H1 (cell line): ENCODE results near the gene MTERF2. TPM values are rescaled to one million over a fixed set of nuclear protein-coding genes. Genes with fewer than 3 reads are reported as not detected.

Experiments
- NANOG ChIP-seq: IDR thresholded peaks from 2 replicates; pipeline ENCODE4 v1.6.1; 2011; ENCODE audit warnings: low read length, low read depth, mild to moderate bottlenecking, inconsistent platforms; ENCODE audit not compliant: insufficient read depth, poor library complexity, severe bottlenecking
- RFX5 ChIP-seq: IDR thresholded peaks from 2 replicates; pipeline ENCODE4 v1.6.1; 2011; ENCODE audit warnings: low read depth, low read length, improper control_type of control experiment, borderline replicate concordance
- polyA plus RNA-seq, 7 experiments: library from polyadenylated mRNA; depleted of rRNA in 3 of 7; stranded (reverse) in 5 of 7; unstranded in 2 of 7; fragments of >200 nt in 5 of 7; fragments of 200-250 nt in 2 of 7; gene quantifications; 1 replicate in 5 of 7; 2 replicates in 1 of 7; 4 replicates in 1 of 7; pipeline versions ENCODE4 v1.2.1 to v1.2.3, GENCODE V29; 2011 to 2013; ENCODE audit warnings: missing spikeins in 2 of 7, mixed read lengths in 2 of 7
- total RNA-seq: library from RNA; stranded (reverse); fragmentation: NEBNext Ultra II Directional; extraction: Animal tissue kit (Norgen Biotek cat#: 25700); gene quantifications from 2 replicates; pipeline ENCODE4 v1.2.1, GENCODE V29; 2021

The MTERF2 gene
- total and polyA plus RNA-seq, 2 of the 8 experiments (the other 6 are each of a cell fraction or from before 2014, with no cell fraction given), result 2.8 to 7.1 TPM

- TF ChIP-seq NANOG (no peak), RFX5 (no peak)
- TF ChIP-seq, all 59 proteins: peak for 0
Observed at GRCh38 chr12:107017042-107017441, 30.1 kb upstream of the MTERF2 start (continued).
